HG03469 (cell line): ENCODE data around the gene SMARCD3.

Experiments
- ATAC-seq: cut with Tn5 transposase; IDR thresholded peaks from one replicate; pipeline ENCODE4 v1.9.1; 2021; ENCODE audit warnings: mild to moderate bottlenecking, moderate library complexity, moderate number of reproducible peaks; ENCODE audit not compliant: unreplicated experiment

SMARCD3 gene

GRCh38 chr7:151213826-151214225, 34.7 kb downstream of the SMARCD3 start:
- ATAC-seq = no peak

GRCh38 chr7:151212626-151213025, 35.9 kb downstream of the SMARCD3 start:
- ATAC-seq = no peak

GRCh38 chr7:151211155-151211772, 37.2 kb downstream of the SMARCD3 start:
- ATAC-seq = no peak

GRCh38 chr7:151210087-151210854, 38.2 kb downstream of the SMARCD3 start, which contains the start of gene H2BK1:
H2BK1 (minus strand) TSS chr7:151210488; CDS start chr7:151210318, 170 bp downstream.
- no peak for ATAC-seq

- no peak for ATAC-seq
These were observed 38.9 kb downstream of the SMARCD3 start for GRCh38 chr7:151209588-151209987.

- no peak for ATAC-seq
These were observed 40.1 kb downstream of the SMARCD3 start for GRCh38 chr7:151208253-151208862.

GRCh38 chr7:151207804-151208203, 40.7 kb downstream of the SMARCD3 start:
- no peak for ATAC-seq

GRCh38 chr7:151207315-151207714, 41.2 kb downstream of the SMARCD3 start:
- no peak for ATAC-seq

GRCh38 chr7:151206914-151207313, 41.6 kb downstream of the SMARCD3 start:
- no peak for ATAC-seq

GRCh38 chr7:151205730-151206129, 42.8 kb downstream of the SMARCD3 start:
- ATAC-seq = no peak

GRCh38 chr7:151204383-151205032, 44.0 kb downstream of the SMARCD3 start:
- no peak for ATAC-seq

- ATAC-seq = no peak
These were observed 45.7 kb downstream of the SMARCD3 start for GRCh38 chr7:151202836-151203235.

- ATAC-seq = no peak
These were observed 46.7 kb downstream of the SMARCD3 start for GRCh38 chr7:151201751-151202150.

- no peak for ATAC-seq
These were observed 47.1 kb downstream of the SMARCD3 start for GRCh38 chr7:151201344-151201743.

GRCh38 chr7:151198945-151199848, 49.3 kb downstream of the SMARCD3 start:
- no peak for ATAC-seq

- ATAC-seq = no peak
These were observed 50.6 kb downstream of the SMARCD3 start for GRCh38 chr7:151197932-151198331.

- ATAC-seq = no peak
These were observed 52.7 kb downstream of the SMARCD3 start for GRCh38 chr7:151195616-151196450.

GRCh38 chr7:151194188-151194587, 54.3 kb downstream of the SMARCD3 start:
- no peak for ATAC-seq

- ATAC-seq = no peak
These were observed 55.1 kb downstream of the SMARCD3 start for GRCh38 chr7:151193203-151193978.
